ENCODE data around the gene FAM124B. TPM values are rescaled to one million over a fixed set of nuclear protein-coding genes. Genes with fewer than 3 reads are reported as not detected.
A peak's percentile ranks its signal among the peaks of the same experiment; 100 is the strongest.

The FAM124B gene
- total RNA-seq, 1 donor from 2014 or later, result not detected

DNA sequence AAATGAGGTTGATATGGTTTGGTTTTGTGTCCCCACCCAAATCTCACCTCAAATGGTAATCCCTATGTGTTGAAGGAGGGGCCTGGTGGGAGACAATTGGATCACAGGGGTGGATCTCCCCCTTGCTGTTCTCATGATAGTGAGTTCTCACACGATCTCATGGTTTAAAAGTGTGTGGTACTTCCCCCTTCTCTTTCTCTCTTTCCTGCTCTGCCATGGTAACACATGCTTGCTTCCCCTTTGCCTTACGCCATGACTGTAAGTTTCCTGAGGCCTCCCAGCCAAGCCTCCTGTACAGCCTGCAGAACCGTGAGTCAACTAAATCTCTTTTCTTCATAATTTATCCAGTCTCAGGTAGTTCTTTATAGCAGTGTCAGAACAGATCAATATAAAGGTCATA is 24.7 kb upstream of the FAM124B start:
- Mint-ChIP-seq H3K36me3 (ENCODE audit: unreplicated experiment) (no peaks in the 10 kb centered on the region), H3K27ac (ENCODE audit: unreplicated experiment) (no peak overlapping the region), H3K4me3 (ENCODE audit: unreplicated experiment) (no peak overlapping the region), H3K9me3 (ENCODE audit: unreplicated experiment) (peaks cover 1% of the 10 kb centered on the region), H3K4me1 (ENCODE audit: unreplicated experiment) (no peaks in the 10 kb centered on the region), H3K27me3 (ENCODE audit: unreplicated experiment) (peaks cover 2% of the 10 kb centered on the region)
- no peak for DNase-seq (ENCODE audit: extremely low spot score, unreplicated experiment)
- TF ChIP-seq, protein P1, sequence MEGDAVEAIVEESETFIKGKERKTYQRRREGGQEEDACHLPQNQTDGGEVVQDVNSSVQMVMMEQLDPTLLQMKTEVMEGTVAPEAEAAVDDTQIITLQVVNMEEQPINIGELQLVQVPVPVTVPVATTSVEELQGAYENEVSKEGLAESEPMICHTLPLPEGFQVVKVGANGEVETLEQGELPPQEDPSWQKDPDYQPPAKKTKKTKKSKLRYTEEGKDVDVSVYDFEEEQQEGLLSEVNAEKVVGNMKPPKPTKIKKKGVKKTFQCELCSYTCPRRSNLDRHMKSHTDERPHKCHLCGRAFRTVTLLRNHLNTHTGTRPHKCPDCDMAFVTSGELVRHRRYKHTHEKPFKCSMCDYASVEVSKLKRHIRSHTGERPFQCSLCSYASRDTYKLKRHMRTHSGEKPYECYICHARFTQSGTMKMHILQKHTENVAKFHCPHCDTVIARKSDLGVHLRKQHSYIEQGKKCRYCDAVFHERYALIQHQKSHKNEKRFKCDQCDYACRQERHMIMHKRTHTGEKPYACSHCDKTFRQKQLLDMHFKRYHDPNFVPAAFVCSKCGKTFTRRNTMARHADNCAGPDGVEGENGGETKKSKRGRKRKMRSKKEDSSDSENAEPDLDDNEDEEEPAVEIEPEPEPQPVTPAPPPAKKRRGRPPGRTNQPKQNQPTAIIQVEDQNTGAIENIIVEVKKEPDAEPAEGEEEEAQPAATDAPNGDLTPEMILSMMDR (IDR thresholded peaks at IDR 0.05), result no peak

DNA sequence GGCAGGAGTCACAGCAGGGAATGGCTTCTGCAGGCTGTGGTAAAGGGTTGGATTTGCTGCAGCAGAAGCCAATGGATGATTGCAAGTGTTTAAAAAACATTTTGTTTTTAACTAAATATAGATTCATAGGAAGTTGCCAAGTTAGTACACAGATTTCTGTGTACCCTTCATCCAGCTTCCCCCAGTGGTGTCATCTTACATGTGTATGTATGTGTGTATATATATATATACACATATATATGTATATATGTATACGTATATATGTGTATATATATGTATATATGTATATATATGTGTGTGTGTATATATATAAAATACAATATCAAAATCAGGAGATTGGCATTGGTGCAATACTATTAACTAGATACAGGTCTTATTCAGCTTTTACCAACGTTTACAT is 19.2 kb upstream of the FAM124B start:
- DNase-seq (ENCODE audit: extremely low spot score, unreplicated experiment), result no peak
- H3K36me3 Mint-ChIP-seq (ENCODE audit: unreplicated experiment), result no peaks in the 10 kb centered on the region
- no peak overlapping the region for H3K27ac Mint-ChIP-seq (ENCODE audit: unreplicated experiment)
- no peaks in the 10 kb centered on the region for H3K4me1 Mint-ChIP-seq (ENCODE audit: unreplicated experiment)
- TF ChIP-seq, protein P1 (IDR thresholded peaks at IDR 0.05), result no peak
- peaks cover 6% of the 10 kb centered on the region for H3K27me3 Mint-ChIP-seq (ENCODE audit: unreplicated experiment)
- no peak overlapping the region for H3K4me3 Mint-ChIP-seq (ENCODE audit: unreplicated experiment)
- peaks cover 10% of the 10 kb centered on the region for H3K9me3 Mint-ChIP-seq (ENCODE audit: unreplicated experiment)

DNA sequence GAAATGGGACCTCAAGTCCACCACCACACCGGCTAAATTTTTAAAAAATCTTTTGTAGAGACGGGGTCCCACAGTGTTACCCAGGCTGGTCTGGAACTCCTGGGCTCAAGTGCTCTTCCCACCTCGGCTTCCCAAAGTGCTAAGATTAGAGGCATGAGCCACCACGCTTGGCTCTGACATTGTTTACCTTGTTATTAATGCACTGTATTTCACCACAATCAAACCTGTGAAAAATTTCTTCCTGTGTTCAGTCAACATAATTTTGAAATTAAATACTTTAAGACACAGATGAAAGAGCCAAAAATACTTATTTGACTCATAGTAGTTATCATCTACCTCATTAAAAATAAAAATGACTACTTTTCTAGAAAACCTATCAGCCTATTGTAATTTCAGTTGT is 16.0 kb upstream of the FAM124B start:
- no peaks in the 10 kb centered on the region for H3K36me3 Mint-ChIP-seq (ENCODE audit: unreplicated experiment)
- H3K4me3 Mint-ChIP-seq (ENCODE audit: unreplicated experiment), result no peak overlapping the region
- TF ChIP-seq, protein P1 (IDR thresholded peaks at IDR 0.05), result no peak
- peak; percentile 8 for DNase-seq (ENCODE audit: extremely low spot score, unreplicated experiment)
- no peak overlapping the region for H3K27ac Mint-ChIP-seq (ENCODE audit: unreplicated experiment)
- H3K9me3 Mint-ChIP-seq (ENCODE audit: unreplicated experiment), result peaks cover 10% of the 10 kb centered on the region
- H3K4me1 Mint-ChIP-seq (ENCODE audit: unreplicated experiment), result no peaks in the 10 kb centered on the region
- H3K27me3 Mint-ChIP-seq (ENCODE audit: unreplicated experiment), result peaks cover 5% of the 10 kb centered on the region

DNA sequence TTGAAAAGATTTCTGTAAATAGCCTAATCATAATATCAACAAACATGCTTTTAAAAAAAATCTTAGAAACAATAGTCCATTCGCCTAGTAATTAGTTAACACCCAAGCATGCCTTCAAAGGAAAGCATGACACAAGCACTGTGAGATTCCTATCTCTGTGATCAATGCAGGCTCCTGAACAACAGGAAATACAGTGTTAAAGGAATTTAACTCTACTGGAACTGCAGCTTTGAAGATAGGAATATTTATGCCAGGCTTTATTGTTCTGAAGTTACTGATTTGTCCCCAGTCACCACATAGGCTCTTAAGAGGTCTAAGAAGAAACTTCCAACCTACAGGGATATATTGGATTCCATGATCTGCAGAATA is 15.4 kb upstream of the FAM124B start:
- DNase-seq (ENCODE audit: extremely low spot score, unreplicated experiment), result no peak
- no peak overlapping the region for H3K27ac Mint-ChIP-seq (ENCODE audit: unreplicated experiment)
- no peaks in the 10 kb centered on the region for H3K4me1 Mint-ChIP-seq (ENCODE audit: unreplicated experiment)
- TF ChIP-seq, protein P1 (IDR thresholded peaks at IDR 0.05), result no peak
- peaks cover 10% of the 10 kb centered on the region for H3K9me3 Mint-ChIP-seq (ENCODE audit: unreplicated experiment)
- no peaks in the 10 kb centered on the region for H3K36me3 Mint-ChIP-seq (ENCODE audit: unreplicated experiment)
- H3K27me3 Mint-ChIP-seq (ENCODE audit: unreplicated experiment), result peaks cover 5% of the 10 kb centered on the region
- no peak overlapping the region for H3K4me3 Mint-ChIP-seq (ENCODE audit: unreplicated experiment)

DNA sequence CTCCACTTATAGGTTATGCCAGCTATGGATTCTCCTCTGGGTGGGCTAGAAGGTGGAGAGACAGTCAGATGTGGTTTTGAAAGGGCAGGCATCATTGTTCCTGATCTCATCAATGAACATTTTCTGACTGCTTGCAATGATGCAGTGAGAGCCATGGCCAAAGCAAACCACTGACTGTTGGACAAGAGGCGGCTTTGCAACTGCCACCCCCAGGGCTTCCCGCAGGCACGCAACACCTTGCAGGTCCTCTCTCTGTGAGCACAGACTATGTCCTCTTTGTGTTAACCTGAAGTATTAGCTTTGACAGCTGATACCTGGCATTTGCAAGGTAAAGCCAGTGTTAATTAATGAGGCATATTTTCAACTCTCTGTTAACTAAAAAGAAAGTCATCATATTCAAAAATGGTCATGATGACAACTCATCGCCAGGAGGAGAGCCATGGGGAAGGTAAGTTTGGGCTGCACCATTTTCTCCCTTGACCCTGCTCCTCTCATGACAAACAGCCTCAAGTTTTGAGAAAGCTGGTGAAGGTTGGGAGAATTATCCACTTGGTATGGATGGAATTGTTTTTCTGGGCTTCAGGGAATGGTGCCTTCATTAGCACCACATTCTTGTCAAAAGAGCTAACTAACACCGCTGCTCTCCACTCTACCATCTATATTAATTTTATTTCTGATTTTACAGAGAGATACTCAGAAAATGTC is 14.9 kb upstream of the FAM124B start:
- no peak overlapping the region for H3K4me3 Mint-ChIP-seq (ENCODE audit: unreplicated experiment)
- TF ChIP-seq, protein P1 (IDR thresholded peaks at IDR 0.05), result no peak
- no peak overlapping the region for H3K27ac Mint-ChIP-seq (ENCODE audit: unreplicated experiment)
- peaks cover 5% of the 10 kb centered on the region for H3K27me3 Mint-ChIP-seq (ENCODE audit: unreplicated experiment)
- peak; percentile 67 for DNase-seq (ENCODE audit: extremely low spot score, unreplicated experiment)
- peaks cover 10% of the 10 kb centered on the region for H3K9me3 Mint-ChIP-seq (ENCODE audit: unreplicated experiment)
- H3K36me3 Mint-ChIP-seq (ENCODE audit: unreplicated experiment), result no peaks in the 10 kb centered on the region
- H3K4me1 Mint-ChIP-seq (ENCODE audit: unreplicated experiment), result no peaks in the 10 kb centered on the region

Measured in osteocyte (in vitro differentiated cells).